Left ventricle myocardium superior (tissue), 1 donor: Measurements from ENCODE around the gene AXIN1. TPM values are rescaled to one million over a fixed set of nuclear protein-coding genes. Genes with fewer than 3 reads are reported as not detected.
"Not testable (repeated sequence)": the region's sequence is repeated elsewhere in the genome, so short reads cannot be mapped to it uniquely, and the experiment has no call there.

Source experiments
- ATAC-seq: fragments of 200-7000 bp; cut with Tn5 transposase; one replicate; pipeline ENCODE4 v1.9.1; 2020; ENCODE audit warnings: mild to moderate bottlenecking, moderate library complexity
- DNase-seq: peaks from one replicate; pipeline ENCODE4 v3.0.0-alpha.2; 2020
- intact Hi-C: fragments of 100-400 bp; cut with micrococcal nuclease; formaldehyde crosslinking; loops from one replicate; pipeline ENCODE4 v1.11.0; 2022
- total RNA-seq: library from RNA; stranded (reverse); fragmentation: NEBNext Ultra II Directional; extraction: Animal tissue kit (Norgen Biotek cat#: 25700); gene quantifications from one replicate; pipeline ENCODE4 v1.2.1, GENCODE V29; 2021
- donor health status: DM: no; HTN: yes; CAD: no; lungs with severe emphysema.

Gene AXIN1
- total RNA-seq, 1 donor from 2014 or later = 14.4 TPM

DNA sequence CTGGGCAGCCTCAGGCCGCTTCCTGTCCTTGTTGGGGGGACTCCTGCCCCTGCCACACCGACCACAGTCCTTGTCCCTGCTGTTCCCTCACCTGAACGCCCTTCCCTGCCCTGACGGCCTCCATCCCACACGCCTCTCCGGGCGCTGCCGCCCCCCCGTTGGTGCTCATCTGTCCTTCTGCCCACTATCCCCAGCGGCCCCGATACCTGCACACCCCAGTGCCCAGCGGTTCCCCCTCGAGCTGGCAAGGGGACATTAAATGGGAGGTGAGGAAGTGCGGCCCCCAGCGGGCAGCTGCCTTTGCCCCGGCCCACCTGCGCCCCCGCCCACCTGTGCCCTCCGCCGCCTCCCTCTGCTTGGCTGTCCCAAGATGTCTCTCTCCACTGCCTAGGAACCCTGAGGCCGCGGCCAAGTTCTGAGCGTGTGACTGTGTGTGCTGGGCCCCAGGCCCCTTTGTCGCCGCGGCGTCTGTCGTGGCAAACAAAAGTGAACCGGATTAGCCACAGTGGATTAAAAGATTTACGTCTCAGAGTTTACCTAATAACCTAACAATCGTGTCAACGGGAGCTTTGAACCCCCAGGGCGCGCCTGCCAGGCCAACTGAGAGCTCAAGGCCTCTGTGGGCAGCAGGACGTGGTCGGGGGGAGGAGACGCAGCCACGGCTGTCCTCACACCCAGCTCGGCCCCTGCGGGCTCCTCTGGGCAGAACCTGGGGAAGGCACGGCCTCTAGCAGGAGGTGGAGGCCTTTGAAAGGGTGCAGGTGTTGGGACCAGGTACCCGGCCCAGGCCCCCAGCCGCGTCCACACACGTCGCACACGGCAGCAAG is 7.6 kb upstream of the AXIN1 start:
- intact Hi-C loops = no loop called here
- DNase-seq (no peak), ATAC-seq (no peak)

DNA sequence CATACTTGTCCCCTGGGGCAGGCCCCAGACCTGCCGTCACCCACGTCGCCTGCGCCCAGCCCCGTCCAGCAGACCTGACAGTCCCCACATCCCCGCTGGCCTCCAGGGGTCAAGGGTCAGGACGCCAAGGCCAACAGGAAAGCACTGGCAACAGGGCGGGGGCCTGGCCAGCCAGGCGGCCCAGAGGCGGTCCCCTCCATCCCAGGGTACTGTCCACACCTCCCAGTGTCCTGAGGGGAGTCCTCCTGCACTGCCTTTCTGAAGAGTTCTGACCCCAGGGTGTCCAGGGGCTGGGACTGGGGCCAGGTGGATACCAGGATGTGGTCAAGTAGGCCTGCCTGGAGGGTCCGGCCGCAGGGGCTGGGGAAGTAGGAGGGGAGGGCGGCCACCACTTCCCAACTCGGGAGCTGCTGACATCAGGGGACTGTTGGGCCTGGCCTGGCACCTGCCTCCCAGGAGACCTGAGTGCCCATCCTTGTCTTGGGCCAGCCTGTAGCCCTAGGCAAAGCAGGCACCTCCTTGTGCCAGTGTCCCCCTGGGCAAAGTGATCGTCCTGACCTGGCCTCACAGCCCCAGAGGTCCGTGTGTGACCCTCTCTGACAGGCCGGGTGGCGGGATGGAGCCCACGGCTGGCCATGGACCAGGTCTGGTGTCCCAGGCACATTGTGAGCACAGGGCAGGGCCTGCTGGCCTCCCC is 6.7 kb upstream of the AXIN1 start:
- DNase-seq (no peak), ATAC-seq (no peak)

DNA sequence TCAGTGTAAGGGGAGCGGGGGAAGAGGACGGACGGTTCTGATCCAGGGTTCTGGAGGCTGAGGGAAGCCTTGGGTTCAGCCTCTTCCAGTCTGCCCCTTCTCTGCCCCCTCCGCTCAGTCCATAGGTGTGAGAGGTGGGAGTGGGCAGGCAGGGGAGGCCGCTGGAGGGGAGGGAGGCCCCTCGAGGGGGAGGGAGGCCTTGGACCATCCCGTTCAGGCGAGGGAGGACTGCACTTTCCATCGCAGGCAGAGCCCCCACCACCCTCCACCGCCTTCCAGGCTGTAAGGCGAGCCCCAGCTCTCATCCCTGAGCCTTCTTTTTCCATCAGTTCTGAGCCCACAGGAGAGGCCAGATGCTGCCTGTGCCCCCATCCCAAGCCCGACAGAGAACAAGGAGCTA is 4.2 kb upstream of the AXIN1 start:
- intact Hi-C loops = no loop called here
- DNase-seq (no peak), ATAC-seq (no peak)

More for the DNA sequence above, 6.7 kb upstream of the AXIN1 start:
- intact Hi-C loops = no loop called here

DNA sequence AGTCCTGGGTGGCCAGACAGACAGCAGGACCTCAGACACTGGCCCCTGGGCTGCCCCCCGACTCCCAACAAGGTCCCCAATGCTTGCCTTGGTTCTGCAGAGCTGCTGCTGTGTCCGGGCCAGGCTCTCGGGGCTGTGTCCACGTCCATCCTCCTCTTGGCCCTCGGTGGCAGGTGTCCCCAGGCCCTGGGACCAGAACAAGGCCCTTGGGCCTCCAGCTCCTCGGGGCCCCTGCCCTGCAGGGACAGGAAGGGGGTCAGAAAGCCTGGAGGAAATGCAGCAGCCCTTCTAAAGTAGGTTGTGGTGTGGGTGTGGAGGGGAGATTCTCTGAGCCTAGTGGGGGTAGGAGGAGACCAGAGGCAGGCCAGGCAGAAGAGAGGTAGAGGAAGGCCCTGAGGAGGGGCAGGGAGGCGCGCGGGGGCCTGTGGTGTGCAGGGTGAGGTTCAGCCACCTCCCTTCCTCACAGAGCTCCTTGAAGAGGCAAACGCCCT is 2.5 kb upstream of the AXIN1 start:
- DNase-seq = no peak
- no peak for ATAC-seq
- intact Hi-C loops = no loop called here

DNA sequence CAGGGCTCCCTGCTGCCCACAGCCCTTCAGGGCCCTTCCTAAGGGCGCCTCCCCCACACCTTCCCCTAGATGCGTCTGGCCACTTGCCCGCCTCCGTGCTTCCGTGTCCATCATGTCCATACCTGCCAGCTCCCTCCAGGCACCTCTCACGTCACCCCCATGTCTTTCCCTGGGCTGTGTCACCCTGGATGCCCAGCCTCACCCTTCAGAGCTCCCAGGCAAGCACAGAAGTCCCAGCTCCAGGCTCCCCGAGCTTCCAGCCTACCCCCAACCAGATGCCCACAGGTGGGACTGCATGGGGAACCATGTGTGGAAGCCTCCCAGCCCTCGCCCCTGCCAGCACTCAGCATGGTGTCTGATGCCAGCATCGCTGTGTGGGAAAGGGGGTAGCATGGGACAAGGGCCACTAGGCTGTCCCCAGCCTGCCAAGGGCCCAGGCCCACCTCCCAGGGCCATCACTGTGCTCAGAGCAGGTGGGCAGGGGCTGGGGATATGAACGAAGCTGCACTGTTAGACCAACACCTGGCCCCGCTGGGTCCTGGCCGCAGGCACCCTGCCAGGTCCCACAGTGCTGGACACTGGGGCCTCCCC is 1.9 kb upstream of the AXIN1 start:
- DNase-seq (no peak), ATAC-seq (no peak)
- intact Hi-C loops = no loop called here

DNA sequence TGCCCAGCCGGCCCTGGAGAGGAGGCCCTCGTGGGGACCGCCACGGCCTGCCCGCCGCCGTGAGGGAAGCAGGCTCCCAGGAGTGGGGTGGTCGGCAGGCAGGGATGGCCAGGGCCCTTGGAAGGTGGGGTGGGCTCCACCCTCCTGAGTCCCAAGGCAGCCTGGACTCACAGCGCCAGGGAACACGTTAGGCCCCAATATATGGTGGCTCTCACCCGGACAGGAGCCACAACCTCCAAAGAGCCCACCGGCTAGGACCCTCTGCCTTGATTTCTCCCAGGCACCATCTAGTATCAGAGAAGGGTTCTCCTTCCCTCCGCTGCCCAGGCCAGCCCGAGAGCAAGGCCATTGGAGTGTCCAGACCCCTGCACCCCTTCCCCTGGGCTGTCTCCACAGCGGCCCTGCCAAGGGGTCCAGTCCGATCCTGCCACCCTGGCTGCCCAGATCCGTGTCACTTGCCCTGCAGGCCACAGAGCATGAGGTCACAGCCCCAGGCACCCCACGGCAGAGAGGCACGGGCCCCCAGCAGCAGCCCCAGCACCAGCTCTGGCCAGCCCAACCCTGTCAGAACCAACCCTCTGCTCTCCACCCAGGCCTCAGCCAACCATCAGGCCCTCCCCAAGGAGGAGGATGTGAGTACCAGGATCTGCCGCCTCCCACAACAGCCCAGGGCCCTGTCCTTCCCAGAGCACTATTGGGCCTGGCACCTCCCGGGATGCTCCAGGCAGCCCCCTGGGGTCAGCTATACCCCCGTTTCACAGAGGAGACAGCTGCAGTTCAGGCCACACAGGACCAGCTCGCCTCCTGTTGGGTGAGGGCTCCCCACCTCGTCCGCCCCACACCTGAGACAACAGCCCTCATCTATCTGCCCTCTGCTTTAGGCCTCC is 1.1 kb upstream of the AXIN1 start:
- DNase-seq (no peak), ATAC-seq (no peak)
- intact Hi-C loops = no loop called here

DNA sequence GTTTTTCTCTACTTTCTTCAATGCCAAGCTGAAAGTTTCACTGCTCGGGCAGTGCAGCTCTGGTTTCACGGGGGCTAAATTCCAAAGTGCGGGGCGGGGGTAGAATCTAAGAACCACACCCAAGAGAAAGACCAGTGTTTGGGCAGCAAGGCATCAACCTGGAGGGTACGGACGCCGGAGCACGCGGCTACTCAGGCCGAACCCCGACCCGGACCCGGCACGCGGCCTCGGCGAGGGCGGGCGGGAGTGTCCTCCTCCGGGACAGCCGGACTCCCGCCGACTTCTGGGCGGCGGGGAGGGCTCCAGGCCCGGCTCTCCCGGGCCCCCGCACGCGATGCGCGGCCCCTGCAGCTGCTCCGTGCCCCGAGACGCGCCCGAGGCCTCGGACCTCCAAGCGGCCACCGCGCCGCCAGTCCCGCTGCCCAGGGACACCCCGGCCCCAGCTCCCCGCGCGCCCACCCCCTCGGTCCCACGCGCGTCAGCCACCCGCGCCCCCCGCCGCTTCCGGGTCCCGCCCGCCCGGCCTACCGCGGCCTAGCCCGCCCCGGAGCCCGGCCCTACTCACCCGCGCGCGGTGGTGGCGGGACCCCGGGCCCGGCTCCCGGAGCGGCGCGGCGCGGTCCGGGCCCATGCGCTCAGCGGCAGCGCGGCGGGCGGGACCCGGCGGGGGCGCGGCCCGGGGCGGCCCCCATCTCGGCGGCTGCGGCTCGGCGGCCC is 561 bp downstream of the AXIN1 start:
- intact Hi-C loops = no loop called here
- ATAC-seq = no peak
- peak; percentile 63 for DNase-seq

DNA sequence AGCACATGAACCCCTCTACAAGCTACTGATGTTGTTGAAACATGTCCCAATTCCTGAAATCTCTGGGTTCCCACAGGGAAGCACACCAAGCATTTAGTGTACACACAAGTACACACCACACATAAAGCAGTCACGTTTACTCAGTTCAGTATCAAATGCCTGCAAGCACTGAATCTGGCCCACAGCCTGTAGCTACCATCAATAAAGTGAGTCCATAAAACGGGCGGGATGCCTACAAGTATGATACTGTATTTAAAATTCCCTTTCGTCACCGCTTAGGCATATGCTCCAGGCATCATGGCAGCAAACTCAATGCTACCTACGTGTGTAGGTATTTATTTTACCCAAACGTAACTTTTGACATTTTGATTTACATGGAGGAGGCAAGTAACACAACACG is 2.3 kb downstream of the AXIN1 start:
- no peak for DNase-seq
- ATAC-seq = no peak
- intact Hi-C loops = no loop called here

DNA sequence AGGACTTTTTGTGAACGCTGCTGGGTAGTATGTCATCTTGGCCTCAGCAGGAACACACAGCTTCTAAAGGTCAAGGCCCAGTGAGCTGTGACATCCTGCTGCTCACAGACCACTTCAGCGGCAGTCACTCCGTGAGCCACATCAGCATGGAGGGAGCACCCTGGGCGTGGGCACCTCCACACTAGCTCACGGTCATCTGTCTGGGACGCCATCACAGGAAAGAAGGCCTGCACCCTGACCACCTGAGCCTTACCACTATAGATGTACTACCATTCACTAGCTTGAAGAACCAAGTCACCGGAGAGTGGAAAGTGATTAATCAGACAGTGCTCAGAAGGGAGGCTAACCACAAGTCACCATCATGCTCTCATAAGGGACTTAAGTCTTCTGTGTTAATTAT is 3.3 kb downstream of the AXIN1 start:
- ATAC-seq = no peak
- intact Hi-C loops = no loop called here
- DNase-seq = no peak

DNA sequence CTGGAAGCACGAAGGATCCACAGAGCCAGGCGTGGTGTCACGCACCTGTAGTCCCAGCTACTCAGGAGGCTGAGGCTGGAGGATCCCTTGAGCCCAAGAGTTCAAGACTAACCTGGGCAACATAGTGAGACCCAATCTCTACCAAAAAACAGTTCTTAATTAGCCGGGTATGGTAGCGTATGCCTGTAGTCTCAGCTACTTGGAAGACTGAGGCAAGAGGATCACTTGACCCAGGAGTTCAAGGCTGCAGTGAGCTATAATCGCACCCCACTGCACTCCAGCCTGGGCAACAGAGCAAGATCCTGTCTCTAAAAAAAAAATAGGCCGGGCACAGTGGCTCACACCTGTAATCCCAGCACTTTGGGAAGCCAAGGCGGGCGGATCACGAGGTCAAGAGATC is 4.0 kb downstream of the AXIN1 start:
- DNase-seq, intact Hi-C loops: not testable (repeated sequence)

DNA sequence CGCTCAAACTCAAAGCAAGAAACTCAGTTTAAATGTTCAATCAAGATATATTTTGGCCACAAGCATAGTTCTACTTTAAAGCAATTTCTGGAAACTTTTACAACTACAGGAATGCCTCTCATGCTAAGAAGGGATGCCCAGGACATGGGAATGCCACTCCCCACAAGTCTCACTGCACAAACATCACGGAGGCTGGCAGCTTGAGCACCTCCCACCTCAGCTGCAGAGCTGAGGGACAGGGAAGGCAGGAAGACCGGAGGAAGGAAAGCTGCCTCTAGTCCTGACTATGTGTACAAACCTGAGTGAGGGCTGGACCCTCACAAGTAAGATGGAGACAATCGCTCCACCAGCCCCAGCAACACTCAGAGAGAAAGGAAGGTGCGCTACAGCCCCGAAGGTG is 5.3 kb downstream of the AXIN1 start:
- intact Hi-C loops = no loop called here
- no peak for DNase-seq
- ATAC-seq = no peak

More for the DNA sequence above, 4.0 kb downstream of the AXIN1 start:
- not testable (repeated sequence) for ATAC-seq

DNA sequence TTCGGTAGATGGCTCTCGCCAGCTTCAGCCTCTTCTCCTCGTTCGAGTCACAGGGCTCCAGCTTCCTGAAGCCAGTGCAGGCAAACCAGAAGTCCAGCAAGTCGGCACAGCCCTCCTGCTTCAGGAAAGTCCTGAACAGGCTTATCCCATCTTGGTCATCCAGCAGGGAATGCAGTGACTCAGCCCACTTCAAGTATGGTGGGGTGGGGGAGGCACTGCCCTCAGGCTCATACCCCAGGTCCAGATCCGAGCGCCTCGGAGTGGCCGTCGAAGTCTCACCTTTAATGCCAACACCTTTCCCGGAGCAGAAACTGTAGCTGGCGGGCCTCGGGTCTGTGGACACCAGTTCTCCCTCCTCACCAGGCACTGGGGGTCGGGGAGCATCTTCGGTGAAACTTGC is 5.9 kb downstream of the AXIN1 start:
- intact Hi-C loops = no loop called here
- DNase-seq = no peak
- ATAC-seq = peak; percentile 35

DNA sequence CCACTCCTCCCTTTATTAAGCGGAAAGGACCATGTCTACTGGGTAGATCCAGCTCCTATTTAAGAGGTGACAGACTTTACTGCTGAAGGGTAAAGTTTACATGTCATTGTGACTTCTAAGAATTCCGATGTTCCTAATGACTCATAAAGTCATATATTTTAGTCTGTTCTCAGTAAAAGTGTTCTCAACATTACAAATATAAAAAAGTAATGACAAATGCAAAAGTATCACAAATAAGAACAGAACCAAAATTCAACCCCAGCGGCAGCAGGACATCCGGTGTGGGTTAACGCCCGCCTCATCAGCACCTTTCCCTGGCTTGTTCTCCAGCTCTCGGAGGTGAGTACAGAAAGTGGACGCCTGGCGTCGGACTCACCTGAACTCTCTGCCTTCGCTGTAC is 6.8 kb downstream of the AXIN1 start:
- intact Hi-C loops = no loop called here
- DNase-seq (no peak), ATAC-seq (no peak)

DNA sequence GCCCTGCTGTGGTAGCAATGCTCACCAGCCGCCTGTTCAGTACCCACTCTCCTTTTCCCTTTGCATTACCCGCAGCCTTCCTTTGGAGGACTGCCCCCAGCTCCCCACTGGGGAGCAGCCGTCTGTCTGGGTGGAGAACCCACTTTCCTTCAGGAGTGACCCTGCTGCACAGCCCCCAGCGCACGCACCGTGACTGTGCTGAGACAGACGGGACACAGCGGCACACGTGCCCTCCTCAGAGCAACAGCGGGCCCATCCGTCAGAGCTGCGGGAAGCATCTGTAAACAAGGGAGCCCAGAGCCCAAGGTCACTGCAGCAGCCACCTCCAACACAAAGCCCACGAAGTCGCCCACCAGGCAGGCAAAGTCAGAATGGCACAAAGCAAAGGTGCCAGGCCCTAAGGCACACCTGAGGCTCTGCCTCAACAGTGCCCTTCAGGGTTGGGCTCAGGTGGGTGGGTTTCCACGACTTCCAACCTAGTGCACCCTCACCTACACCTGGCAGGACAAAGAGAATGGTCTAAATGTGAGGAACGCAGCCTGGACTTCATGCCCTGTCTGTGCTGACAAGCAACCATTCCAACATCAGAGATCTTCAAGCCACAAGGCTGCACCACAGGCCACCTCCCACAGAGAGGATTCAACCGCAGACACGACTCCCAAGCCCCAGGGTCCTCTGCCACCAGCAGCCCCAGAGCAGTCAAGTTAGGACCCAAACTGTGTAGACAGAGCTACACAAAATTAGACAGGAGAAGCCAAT is 9.9 kb downstream of the AXIN1 start:
- ATAC-seq (no peak), DNase-seq (no peak)
- intact Hi-C loops = no loop called here

DNA sequence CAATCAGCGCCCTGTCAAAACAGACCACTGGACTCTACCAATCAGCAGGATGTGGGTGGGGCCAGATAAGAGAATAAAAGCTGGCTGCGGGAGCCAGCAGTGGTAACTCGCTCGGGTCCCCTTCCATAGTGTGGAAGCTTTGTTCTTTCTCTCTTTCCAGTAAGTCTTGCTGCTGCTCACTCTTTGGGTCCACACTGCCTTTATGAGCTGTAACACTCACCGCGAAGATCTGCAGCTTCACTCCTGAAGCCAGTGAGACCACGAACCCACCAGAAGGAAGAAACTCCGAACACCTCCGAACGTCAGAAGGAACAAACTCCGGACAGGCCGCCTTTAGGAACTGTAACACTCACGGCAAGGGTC is 10.6 kb downstream of the AXIN1 start:
- intact Hi-C loops, DNase-seq, ATAC-seq: not testable (repeated sequence)

DNA sequence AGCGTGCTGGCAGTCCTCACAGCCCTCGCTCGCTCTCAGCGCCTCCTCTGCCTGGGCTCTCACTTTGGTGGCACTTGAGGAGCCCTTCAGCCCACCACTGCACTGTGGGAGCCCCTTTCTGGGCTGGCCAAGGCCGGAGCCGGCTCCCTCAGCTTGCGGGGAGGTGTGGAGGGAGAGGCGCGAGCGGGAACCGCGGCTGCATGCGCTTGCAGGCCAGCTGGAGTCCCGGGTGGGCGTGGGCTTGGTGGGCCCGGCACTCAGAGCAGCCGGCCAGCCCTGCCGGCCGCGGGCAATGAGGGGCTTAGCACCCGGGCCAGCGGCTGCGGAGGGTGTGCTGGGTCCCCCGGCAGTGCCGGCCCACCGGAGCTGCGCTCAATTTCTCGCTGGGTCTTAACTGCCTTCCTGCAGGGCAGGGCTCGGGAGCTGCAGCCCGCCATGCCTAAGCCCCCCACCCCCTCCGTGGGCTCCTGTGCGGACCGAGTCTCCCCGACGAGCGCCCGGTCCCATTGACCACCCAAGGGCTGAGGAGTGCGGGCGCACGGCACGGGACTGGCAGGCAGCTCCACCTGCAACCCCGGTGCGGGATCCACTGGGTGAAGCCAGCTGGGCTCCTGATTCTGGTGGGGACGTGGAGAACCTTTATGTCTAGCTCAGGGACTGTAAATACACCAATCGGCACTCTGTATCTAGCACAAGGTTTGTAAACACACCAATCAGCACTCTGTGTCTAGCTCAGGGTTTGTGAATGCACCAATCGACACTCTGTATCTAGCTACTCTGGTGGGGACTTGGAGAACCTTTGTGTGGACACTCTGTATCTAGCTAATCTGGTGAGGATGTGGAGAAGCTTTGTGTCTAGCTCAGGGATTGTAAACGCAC is 11.2 kb downstream of the AXIN1 start:
- intact Hi-C loops, DNase-seq, ATAC-seq: not testable (repeated sequence)
